ENCODE data around the gene PRRC2A.

The PRRC2A gene

GRCh38 chr6:31654574-31655348 is 34.2 kb downstream of the PRRC2A start:
- DNase-seq = no peak

GRCh38 chr6:31655349-31656237 is 35.1 kb downstream of the PRRC2A start, which contains the start of gene APOM:
Gene APOM, plus strand, starts transcription at chr6:31655894. Its CDS starts 73 bp downstream, at chr6:31655967.
- no peak for DNase-seq

GRCh38 chr6:31657406-31658157 is 37.1 kb downstream of the PRRC2A start:
- DNase-seq = peak; percentile 80

DNA sequence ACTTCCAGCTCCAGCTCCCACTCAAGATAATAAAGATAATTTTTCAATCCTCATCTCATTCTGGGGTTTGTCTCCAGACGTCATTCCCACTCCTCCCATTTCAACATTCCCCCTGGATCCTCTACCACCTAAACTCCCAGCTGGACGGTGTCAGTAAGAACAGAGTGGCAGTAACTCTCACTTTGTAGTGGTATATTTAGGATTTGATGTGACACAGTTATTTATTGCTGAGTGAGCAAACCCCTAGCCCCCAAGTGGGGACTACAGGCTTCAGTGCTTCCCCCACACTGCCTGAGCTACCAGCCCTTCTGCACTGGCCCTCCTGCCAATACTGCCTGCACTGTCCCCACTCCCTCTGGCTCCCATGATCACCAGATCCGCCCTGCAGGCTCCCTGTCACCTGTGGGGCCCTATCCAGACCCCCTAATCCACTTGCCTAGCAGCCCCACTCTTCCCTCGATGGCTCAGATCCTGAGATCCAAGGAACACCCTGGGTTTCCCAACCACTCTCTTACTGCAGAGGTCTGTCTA is 37.7 kb downstream of the PRRC2A start:
- DNase-seq = no peak

DNA sequence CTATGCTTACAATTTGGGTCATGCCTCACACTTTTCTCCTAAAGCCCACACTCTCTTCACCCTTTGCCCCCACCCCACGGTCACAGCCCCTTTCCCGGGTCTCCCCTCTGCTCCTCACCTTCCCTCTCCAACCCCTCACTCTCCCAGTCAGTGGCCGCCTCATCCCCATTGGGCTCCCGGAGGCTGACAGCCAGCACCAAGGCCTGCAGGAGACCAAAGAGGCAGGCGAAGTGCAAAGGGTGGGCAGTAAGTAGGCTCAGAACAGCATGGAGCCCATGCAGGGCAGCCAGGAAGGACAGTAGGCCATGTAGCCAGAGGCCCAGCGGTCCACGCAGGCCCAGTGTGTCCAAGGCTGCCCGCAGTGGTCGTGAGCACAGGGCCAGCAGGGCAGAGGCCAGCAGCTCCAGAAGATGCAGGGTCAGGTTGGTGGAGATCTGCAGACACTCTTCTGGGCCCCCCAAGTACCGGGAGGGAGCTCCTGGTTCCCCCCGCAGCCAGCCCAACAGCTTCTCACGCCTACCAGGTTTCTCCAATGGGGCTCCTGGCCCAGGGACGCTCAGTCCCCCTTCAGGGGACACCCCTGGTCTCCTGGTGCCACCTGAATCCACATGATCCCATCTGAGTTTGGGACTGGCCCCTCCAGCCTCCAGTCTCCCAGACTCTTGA is 38.6 kb downstream of the PRRC2A start:
- no peak for DNase-seq

- no peak for DNase-seq
Observed at GRCh38 chr6:31659649-31660380, 39.3 kb downstream of the PRRC2A start.

DNA sequence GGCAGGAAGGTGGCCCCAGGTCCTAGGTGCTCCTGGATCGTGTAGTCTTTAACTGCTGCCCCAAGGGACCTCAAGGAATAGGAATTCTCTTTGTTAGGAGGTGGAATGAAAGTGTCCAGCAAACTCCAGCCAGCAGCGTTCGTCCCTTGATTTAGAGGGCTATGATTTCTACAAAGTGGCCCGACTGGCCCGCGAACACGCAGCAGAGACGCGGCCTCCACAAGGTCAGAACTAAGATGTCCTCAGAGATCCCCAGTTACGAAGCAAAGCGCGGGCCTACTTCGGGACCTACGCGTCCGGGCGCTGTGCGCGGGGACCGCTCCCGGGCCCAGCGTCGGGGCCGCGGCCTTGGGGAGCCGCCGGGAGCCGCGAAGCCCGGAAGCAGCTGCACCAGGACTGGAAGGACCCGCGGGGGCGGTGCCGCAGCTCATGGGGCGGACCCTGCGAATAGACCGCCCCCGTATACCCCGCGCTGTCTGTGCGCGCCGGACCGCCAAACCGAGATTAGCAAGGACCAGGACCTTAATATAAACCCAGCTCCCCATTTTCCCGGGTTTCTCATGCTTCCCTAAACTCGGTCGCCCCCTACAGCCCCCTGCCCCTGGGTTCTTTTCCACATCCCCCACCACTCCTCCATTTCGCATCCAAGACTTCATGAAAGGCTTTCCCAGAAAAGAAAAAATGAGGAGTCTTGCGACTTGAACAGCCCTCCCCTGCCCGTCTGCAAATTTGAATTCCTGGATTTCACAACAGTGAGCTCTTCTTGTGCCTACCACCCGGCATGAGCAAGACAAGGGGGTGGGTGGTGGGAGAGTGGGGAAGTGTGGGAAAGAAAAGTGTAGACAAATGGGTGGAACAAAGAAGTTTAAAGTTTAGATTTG is 40.1 kb downstream of the PRRC2A start, which contains the start of gene C6orf47:
Gene C6orf47 (minus strand): TSS at position 398 of the 881 bp plus-strand sequence. CDS start 831 bp downstream, outside the sequence.
- peak; percentile 93 for DNase-seq

DNA sequence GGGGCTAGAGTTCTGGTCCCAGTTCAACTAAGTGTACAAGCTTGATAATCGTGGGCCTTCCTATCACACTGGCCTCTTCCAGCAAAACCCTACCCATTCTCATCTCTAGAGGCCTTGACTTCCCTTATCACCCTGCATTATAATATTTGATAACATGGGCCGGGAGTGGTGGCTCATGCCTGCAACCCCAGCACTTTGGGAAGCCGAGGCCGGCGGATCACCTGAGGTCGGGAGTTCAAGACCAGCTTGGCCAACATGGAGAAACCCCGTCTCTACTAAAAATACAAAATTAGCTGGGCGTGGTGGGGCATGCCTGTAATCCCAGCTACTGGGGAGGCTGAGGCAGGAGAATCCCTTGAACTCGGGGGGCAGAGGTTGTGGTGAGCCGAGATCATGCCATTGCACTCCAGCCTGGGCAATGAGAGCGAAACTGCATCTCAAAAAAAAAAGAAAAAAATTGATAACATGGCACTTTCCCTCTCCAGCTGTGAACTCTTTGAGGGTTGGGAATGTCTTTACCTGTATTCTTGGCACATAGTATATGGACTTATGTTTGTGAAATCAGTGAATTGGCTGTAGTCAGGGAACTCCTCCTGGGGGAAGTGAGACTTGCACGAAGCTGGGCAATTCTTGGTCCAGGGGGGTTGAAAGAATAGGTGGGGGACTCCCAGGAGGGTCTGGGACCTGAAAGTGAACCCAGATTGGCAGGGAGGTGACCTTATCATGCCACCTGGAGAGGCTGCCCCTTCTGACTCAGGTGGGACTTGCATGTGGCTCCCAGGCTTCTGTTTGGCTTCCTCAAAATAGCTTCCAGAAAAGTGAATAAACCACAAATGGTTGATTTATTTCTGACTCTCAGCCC is 41.0 kb downstream of the PRRC2A start:
- no peak for DNase-seq

DNA sequence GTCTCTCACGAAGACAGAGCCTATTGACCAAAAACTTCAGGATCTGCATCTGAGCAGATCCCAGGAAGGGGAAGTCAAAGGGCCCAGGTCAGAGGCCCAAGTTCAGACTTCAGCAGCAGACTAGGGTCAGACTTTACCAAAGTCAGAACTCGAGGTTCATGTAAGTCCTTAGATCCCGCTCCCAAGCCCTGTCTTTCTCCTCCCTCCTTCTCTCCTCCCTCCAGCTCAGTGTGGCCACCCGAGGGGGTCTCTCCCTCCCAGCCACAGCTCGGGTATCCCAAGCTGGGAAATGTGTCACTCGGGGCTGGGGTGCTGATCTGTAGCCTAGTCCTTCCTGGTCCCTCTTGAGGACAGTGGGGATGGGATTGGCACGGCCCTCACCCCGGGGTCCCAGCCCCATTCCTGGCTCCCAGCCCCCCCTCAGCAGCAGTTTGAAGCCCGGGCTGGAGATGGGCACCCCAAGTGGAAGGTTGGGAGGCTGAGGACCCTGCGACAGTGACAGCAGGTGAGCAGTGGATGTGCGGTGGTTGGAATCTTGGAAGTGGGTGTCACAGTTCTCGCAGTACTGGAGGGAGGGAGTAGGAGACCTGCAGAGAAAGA is 41.7 kb downstream of the PRRC2A start:
- DNase-seq = no peak

- DNase-seq = no peak
Observed at GRCh38 chr6:31663126-31663960, 42.8 kb downstream of the PRRC2A start.

GRCh38 chr6:31663961-31664789 is 43.7 kb downstream of the PRRC2A start:
- DNase-seq = peak; percentile 61

DNA sequence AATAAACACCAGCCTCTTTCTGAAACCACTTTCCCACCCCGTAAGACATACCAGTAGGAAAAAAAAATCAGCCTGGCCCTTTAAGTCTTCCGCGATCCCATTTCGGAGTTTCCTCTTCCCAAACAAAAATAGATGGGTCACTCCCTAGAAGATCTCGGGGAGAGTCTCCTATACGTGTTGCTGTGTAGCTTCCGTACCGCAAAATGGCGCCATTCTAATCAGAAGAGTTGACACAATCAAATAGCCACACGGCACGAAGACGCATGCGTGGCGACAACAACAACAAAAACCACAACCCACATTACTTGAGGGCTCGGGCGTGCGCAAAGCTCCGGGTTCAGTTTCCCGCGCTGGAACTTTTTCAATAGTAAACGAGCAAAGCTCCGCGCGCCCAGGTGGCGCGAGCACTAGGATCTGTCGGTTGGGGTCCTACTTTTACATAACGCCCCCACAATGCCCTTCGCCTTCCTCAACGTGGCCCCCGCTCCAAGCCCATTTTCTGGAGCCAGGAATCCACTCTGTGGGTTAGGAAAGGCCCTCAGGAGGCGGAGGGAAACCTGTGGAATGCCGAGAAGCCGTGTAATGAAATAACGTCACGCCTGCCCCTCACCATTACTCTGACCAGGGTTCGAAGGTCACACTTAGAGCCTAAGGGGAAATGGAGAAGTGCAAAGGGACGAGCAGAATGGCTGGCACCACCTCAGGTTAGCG is 44.4 kb downstream of the PRRC2A start, which contains the start of gene GPANK1:
Gene GPANK1 (minus strand): TSS at position 208 of the 711 bp plus-strand sequence. CDS start 519 bp downstream, outside the sequence.
- DNase-seq = peak; percentile 96

DNA sequence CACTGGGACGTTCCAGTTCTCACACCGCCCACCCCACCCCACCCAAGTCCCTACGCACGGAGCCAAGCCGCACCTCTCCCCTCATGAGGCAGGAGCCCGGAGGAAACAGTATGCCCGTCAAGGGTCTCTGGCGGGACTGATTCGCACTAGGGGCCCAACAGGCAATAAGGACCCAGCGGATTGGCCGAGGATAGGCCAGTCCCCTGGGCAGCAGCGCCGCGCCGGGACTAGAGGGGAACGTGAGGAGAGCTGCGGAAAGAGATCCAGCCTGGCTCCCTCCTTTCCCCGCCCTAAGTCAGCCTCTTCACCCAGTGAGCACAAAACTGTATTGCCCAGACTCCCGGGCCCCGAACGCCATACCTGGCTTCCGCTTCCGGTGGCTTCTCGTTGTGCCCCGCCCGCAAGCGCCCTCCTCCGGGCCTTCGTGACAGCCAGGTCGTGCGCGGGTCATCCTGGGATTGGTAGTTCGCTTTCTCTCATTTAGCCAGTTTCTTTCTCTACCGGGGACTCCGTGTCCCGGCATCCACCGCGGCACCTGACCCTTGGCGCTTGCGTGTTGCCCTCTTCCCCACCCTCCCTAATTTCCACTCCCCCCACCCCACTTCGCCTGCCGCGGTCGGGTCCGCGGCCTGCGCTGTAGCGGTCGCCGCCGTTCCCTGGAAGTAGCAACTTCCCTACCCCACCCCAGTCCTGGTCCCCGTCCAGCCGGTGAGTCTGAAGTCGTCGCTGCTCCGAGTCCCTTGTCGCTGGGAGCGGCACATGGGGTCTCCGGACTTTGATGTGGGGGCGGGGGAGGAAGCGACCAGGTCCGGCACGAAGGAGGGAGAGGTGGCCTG is 45.2 kb downstream of the PRRC2A start, which contains the start of gene CSNK2B:
Gene CSNK2B (plus strand): TSS at position 580 of the 836 bp plus-strand sequence. CDS start 752 bp downstream, outside the sequence.
- DNase-seq = peak; percentile 99

- no peak for DNase-seq
Observed at GRCh38 chr6:31666337-31666965, 45.9 kb downstream of the PRRC2A start.
